ENCODE results near the gene C5orf52. TPM values are rescaled to one million over a fixed set of nuclear protein-coding genes. Genes with fewer than 3 reads are reported as not detected.

The C5orf52 gene
- total and polyA plus RNA-seq, 2 donors (not counting 3 experiments of a cell fraction or from before 2014, with no cell fraction given) = not detected

DNA sequence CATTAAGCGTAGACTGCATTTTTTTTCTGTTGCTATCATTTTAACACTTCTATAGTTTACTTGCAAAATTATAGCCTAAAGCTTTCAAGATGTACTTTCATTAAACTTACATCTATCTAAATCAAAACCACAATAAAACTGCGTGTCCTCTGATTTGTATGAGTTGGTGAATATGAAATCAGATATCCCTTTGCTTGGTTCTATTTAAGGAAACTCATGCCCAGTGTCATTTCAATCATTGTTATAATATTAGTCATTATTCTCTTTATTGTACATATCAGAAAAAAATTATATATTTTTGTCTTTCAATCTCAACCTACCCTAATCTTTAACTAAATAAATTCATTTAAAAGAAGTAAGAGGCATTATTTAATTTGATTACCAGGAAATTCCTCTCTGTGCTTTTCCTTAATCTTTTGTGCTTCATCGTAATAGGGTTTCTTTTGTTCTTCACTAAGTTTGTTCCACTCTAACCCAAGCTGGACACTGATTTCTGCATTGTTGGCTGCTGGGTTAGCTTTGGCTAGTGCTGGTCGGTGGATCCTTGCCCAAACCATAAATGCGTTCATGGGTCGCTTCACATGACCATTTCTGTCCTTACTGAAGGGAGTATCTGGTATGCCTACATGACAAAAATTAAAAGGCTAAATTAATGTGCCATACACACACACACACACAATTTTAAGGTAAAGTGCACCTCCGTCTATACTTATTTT is 22.9 kb upstream of the C5orf52 start:
- dilution Hi-C loops (cut with MboI; ENCODE audit: extremely low pct_ligation_motif_present, low sequenced_read_pairs) (no loop called here), intact Hi-C loops (cut with micrococcal nuclease) (no loop called here)
- Histone ChIP-seq H3K9me3 (replicated peaks; ENCODE audit: control insufficient read depth, insufficient read depth, low read length) (no peaks in the 10 kb centered on the region), H3K4me3 (replicated peaks in 1 of 3; ENCODE audit: insufficient read depth in 1 of 3, low read depth in 1 of 3, low read length in 3 of 3) (no peak overlapping the region), H3K9ac (replicated peaks; ENCODE audit: extremely low read depth, insufficient read depth, low read length) (no peak overlapping the region), H3K36me3 (ENCODE audit: control insufficient read depth in 2 of 2, extremely low read depth in 1 of 2, insufficient read depth in 2 of 2, low read length in 2 of 2) (no peaks in the 10 kb centered on the region), H3K9me1 (replicated peaks; ENCODE audit: control insufficient read depth, extremely low read depth, insufficient read depth, low read length) (no peaks in the 10 kb centered on the region), H3K27me3 (ENCODE audit: control insufficient read depth in 2 of 2, insufficient read depth in 2 of 2, low read length in 2 of 2) (no peaks in the 10 kb centered on the region), H3K27ac (ENCODE audit: insufficient read depth, low read depth, low read length) (no peak overlapping the region), H3K79me2 (ENCODE audit: control insufficient read depth, insufficient read depth, low read length) (no peaks in the 10 kb centered on the region), H2AFZ (ENCODE audit: low read depth, low read length) (no peak overlapping the region), H4K20me1 (replicated peaks; ENCODE audit: control insufficient read depth, extremely low read depth, insufficient read depth, low read length) (no peaks in the 10 kb centered on the region), H3K4me2 (ENCODE audit: insufficient read depth, low read length) (no peak overlapping the region), H3K4me1 (ENCODE audit: control insufficient read depth, extremely low read depth, insufficient read depth, low read length) (no peaks in the 10 kb centered on the region)
- ChIA-PET CTCF (interaction anchor here (1.4 kb wide), 1 partner anchor 95 kb away, joined by 3 read pairs; the partner anchor contains the start of gene LSM11), POLR2A (no interaction called here)
- FAIRE-seq = no peak
- BruUV-seq (replicated peaks) = no TSS peak
- no peak for TF ChIP-seq POLR2AphosphoS5 (IDR thresholded peaks at IDR 0.05; ENCODE audit: insufficient read depth, low read depth, low read length)
- no peak for TF ChIP-seq MYC (IDR thresholded peaks at IDR 0.05; ENCODE audit: low read depth, low read length)
- no peak for TF ChIP-seq FOS (IDR thresholded peaks at IDR 0.05; ENCODE audit: borderline replicate concordance, insufficient read depth, low read length)
- no peak for TF ChIP-seq JUN (IDR thresholded peaks at IDR 0.05; ENCODE audit: borderline replicate concordance, insufficient read depth, insufficient read length, low read depth)
- TF ChIP-seq GATA2 (IDR thresholded peaks at IDR 0.05; ENCODE audit: insufficient read depth, insufficient read length, low read depth, low read length) = no peak
- TF ChIP-seq, protein P1, sequence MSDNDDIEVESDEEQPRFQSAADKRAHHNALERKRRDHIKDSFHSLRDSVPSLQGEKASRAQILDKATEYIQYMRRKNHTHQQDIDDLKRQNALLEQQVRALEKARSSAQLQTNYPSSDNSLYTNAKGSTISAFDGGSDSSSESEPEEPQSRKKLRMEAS (IDR thresholded peaks at IDR 0.05; ENCODE audit: insufficient read depth, insufficient read length) = no peak
- no peak for TF ChIP-seq CTCF (IDR thresholded peaks at IDR 0.05; ENCODE audit: extremely low read depth in 1 of 2, insufficient read depth in 1 of 2, low read depth in 1 of 2, low read length in 2 of 2)
- TF ChIP-seq POLR2A (IDR thresholded peaks at IDR 0.05; ENCODE audit: low read depth, low read length) = no peak
- DNase-seq (ENCODE audit: low read depth, low spot score) = no peak
